TTC549 (cell line): ENCODE measurements around the gene CORO2A.

Experiments used
- FAIRE-seq: peaks from 2 replicates; lab custom pipeline; 2012; peaks lifted over from hg19 to GRCh38; lab: Jason Lieb, UNC

Gene CORO2A, protein sequence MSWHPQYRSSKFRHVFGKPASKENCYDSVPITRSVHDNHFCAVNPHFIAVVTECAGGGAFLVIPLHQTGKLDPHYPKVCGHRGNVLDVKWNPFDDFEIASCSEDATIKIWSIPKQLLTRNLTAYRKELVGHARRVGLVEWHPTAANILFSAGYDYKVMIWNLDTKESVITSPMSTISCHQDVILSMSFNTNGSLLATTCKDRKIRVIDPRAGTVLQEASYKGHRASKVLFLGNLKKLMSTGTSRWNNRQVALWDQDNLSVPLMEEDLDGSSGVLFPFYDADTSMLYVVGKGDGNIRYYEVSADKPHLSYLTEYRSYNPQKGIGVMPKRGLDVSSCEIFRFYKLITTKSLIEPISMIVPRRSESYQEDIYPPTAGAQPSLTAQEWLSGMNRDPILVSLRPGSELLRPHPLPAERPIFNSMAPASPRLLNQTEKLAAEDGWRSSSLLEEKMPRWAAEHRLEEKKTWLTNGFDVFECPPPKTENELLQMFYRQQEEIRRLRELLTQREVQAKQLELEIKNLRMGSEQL

DNA sequence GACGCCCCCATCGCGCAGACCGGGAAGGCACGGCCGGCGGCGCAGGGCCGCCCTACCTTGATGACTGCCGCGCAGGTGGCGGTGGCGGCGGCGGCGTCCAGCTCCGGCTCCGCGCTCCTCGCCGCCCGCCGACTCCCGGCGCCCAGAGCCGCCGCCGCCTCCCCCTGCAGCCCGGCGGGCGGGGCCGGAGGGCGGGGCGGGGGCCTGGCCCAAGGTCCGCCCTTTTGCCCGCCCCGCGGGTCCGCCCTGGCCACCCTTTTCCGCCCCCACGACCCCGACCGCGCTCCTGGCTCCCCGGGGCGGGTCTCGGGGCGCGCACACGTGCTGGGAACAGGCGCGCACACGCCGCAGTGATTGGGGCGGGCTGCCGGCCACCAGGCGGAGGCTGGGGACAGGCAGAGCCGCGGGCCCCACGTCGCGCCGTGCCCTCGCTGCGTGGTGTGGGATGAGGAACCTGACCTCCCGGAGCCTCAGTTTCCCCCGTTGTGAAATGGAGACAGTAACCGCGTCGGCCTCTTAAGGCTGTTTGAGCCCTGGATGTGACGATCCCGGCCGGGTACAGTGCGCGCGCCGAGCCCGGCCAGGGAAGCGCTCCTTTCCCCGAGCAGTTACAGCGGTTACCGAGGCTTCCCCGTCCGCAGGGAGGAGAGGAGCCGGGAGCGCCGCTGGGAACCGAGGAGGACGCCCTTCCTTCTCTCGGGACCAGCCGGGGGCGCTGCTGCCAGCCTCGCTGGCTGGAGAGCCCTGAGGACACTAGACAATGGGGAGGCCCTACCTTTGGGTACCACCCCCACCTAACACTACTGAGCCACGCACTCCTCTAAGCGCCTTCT, at the start of gene CORO2A:
CORO2A (minus strand) TSS at position 135 of the 833 bp plus-strand sequence. CDS start 34,977 bp downstream, outside the sequence.
- no peak for FAIRE-seq

DNA sequence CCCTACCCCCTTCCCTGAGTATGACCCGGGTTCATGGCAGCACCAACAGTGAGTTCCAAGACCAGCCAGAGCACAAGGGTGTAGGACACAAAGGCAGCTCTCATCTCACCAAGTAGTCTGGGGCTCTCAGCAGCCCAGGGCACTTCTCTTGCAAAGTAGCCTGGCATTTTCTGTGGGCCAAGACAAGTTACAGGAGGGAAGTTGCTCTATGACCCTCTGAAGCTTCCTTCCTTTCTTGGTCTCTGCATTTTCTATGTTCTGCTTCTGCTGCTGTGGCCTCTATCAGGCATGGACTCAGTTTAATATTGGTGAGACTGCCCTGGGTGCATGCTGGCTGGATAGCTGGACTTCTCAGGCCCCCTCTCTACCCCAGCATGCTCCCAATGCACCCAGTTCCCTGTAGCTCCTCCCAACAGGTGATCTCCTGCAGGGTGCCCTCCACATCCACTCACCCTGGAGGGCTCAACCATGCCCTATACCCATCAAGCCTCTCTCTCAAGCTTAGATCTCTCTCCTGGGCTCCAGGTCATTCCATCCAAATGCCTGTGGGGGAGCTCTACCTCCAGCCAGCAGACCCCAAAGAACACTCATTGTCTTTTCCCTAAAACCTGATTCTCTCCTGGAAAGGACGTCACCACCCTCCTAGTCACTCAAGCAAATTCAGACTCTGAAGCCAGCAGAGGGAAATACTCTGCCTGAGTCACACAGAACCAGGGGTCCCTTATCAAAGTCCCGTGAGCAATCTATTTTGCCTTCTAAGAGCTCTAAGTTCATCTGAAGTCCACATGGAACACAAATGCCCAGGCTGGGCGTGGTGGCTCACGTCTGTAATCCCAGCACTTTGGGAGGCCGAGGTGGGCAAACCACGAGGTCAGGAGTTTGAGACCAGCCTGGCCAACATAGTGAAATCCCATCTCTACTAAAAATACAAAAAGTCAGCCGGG, 49.2 kb upstream of the CORO2A start:
- FAIRE-seq, result no peak

- FAIRE-seq, result no peak
These were observed 48.0 kb upstream of the CORO2A start for GRCh38 chr9:98240475-98240874.

GRCh38 chr9:98236901-98237487, 44.6 kb upstream of the CORO2A start:
- FAIRE-seq, result no peak

DNA sequence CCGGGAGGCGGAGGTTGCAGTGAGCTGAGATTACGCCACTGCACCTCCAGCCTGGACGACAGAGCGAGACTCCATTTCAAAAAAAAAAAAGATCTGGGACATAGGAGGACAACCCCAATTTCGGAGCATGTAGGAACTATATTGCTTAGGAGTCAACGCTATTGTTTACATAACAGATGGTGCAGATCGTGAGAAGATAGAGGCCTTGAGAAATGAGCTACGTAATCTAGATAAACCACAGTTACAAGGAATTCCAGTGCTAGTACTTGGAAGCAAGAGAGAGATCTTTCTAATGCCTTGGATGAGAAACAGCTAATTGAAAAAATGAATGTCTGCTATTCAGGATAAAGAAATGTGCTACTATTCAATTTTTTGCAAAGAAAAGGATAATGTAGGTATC, 42.7 kb upstream of the CORO2A start:
- FAIRE-seq, result no peak

DNA sequence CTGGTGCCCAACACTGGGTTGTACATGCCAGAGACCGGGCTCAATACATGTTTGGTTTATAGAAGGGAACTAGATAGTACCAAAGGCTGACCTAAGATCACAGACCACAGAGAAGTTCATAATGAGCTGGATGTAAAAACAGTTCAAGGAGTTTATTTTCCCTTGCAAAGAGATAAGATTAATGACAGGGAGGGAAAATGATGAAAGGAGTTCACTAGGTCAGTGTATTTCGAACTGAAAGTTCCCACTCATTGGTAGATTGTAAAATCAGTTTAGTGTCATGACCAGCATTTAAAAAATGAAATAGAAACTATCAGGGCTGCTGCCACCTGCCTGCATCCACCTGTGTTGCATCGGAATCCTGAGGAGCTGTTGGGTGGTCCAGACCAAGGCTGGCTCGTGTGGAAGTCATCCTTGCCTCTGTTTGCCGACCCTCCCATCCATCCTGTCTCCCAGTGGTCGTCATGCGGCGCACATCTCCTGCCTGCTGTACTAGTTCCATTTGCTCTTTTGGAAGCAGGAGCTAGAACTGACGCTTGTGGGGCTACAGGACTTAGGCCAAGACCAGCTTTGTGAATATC, 41.9 kb upstream of the CORO2A start:
- FAIRE-seq, result no peak

DNA sequence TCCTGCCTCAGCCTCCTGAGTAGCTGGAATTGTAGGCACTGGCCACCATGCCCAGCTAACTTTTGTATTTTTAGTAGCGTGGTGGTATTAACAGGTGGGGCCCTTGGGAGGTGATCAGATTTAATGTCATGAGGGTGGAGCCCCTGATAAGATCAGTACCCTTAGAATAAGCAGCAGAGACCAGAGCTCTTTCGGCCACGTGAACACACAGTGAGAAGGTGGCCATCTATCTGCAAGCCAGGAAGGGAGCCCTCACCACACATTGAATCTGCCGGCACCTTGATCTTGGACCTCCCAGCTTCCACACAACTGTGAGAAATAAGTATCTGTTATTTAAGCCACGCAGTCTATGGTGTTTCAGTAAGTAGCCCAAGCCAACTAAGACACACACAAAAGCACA, 40.5 kb upstream of the CORO2A start:
- no peak for FAIRE-seq

DNA sequence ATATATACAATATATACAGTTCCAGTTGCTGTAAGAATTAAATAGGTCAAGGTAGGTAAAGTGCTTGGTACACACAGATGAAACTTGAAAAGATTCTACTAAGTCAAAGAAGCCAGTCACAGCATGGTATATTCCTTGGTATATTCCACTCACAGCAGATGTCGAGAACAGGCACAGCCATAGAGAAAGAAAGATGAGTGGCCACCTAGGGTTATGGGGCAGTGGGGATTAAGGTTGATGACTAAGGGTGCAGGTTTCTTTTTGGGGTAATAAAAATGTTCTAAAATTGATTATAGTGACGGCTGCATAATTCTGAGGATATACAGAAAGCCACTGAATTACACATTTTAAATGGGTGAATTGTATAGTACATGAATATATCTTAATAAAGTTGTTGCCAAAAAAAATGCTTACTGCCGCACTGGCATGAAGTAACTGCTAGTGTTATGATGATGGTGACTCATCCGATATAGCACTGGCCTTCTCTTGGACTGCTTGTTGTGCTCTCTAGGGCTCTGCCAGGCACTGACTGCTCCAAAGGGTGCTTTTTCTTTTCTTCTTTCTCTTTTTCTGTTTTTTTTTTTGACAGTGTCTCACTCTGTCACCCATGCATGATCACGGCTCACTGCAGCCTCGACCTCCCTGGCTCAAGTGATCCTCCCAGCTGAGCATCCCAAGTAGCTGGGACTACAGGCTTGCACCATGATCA, 39.5 kb upstream of the CORO2A start:
- no peak for FAIRE-seq

DNA sequence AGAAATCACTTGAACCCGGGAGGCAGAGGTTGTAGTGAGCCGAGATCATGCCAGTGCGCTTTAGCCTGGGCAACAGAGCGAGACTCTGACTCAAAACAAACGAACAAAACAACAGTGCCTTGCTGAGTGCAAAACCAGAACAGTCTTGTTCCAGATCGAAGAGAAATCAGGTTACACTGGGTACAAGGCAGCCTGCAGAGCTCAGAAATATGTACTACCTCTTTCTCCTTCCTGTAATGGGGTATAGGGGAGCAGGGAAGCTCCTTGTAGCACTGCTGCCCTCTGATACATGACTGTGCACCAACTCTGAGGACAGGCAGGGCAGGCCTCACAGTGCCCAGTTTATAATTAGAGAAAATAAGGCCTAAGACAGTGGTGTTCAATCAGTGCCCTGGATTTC, 38.4 kb upstream of the CORO2A start:
- FAIRE-seq, result no peak

DNA sequence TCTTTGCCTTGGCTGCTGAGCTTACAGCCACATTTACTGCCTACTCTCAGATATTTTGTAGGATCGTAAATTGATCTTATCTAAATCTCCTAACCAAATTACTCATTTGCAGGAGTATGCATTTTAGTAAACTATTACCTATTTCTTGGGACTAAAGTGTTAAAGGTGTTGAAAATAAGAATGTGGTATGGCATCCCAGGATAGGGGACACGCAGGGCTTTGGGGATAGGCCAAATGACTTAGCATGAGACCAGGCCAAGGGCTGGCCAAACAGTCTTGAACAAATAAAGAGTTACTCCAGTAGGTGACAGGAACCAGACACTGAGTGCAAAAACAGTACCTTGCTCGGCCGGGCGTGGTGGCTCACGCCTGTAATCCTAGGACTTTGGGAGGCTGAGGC, 37.9 kb upstream of the CORO2A start:
- FAIRE-seq, result no peak

- no peak for FAIRE-seq
These were observed 37.2 kb upstream of the CORO2A start for GRCh38 chr9:98229620-98230019.

DNA sequence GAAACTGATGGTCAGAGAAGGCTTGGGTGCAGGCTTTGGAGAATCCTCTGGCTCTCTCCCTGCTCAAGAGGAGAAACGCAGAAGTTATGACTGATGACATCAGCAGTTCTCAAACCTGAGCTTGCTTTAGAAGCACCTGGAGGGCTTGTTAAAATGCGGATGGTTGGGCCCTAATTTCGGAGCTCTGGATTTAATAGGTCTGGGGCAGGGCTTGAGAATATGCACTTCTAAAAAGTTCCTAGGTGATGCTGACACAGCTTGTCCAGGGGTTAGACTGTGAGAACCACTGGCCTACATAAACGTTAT, 36.6 kb upstream of the CORO2A start:
- FAIRE-seq, result no peak

DNA sequence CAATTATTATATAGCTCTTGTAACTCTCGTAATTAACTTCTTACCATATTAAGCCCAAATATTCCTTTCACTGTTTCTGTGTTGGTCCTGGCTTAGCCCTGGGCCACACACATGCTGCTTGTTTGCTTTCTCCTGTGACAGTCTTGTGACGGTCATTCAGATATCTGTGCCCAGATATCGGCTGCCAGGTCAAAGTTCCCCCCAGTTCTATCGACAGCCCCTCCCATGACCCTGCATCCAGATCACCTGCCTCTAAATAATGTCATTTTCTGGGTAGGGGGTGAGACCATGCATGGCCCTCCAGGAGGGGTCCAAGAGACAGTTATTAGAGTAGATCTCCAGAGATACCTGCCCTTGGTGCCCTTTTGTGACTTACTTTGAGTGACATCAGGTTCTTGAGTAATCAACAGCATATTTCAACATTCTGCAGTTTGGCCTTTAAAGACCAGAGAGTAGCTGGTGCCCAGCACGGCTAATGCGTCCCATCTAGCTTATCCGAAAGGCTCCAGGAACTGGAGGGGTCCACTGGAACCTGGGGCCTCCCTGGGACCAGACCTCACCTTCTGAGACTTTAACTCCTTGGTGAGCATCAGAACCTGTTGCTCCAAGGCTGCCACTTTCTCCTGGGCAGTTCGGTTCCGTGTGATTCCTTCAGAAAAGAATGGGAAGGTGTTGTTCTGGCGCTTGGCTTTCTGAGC, 36.1 kb upstream of the CORO2A start:
- FAIRE-seq, result no peak

GRCh38 chr9:98227883-98228282, 35.4 kb upstream of the CORO2A start:
- no peak for FAIRE-seq

DNA sequence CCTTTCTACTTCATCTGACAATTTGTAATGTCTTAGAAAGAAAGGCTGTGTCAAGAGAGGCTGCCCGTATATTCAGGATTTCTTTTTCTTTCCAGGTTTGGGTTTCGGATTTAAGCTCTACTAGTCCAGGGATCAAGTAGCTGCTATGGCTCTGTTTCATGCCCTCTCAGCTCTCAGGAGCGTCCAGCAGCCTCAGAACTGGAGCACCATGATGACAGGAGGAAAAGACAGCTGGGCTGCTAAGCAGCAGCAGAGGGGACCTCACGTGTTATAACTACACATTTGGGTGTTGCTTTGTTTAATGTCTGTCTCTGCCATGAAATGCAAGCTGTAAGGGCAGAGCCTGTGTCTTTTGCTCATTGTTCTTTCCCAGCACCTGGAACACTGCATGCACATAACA, 34.5 kb upstream of the CORO2A start:
- no peak for FAIRE-seq

- FAIRE-seq, result no peak
These were observed 34.1 kb upstream of the CORO2A start for GRCh38 chr9:98226516-98226915.

GRCh38 chr9:98225015-98225442, 32.6 kb upstream of the CORO2A start:
- FAIRE-seq, result no peak

DNA sequence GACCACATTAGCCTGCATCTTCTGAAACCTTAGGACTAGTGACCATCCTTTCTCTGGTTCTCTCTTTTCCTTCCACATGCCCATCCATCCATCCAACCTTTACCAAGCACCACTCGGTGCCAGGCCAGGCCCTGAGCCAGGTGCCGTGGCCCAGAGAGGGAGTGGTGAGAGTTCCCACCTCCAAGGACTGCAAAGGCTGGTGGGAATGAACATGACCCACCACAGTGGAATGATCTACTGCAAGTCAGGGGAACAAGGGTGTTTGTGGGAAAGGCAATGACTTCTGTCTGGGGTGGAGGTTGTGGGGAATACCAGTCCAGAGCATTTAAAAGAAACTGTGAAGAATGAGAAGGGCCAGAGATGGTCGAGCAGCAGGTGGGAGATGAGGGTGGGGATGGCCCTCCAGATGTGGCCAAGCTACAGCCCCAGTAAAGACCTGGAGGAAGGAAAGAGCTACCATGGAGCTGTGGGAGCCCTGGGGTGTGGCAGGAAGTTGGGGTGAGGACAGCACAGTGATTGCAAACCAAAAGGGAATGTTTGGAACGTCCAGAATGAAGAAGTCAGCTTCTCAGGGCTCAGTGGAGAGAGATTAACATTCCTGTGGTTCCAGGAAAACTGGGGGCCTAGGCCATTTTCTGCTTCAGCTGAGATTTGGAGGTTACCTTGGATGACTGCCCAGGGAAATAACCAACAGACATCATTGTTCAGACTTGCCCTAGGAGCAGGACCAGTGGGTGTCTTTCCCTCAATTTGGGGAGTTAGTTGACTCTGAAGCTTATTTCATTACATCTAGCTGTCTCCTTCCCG, 30.7 kb upstream of the CORO2A start:
- no peak for FAIRE-seq

GRCh38 chr9:98220911-98221310, 28.5 kb upstream of the CORO2A start:
- no peak for FAIRE-seq
